ENCODE results near the gene GTPBP2.

GTPBP2 gene

GRCh38 chr6:43621078-43621835, 7.8 kb downstream of the GTPBP2 start:
- no peak for TF ChIP-seq CTCF (conservative IDR thresholded peaks at IDR 0.05; ENCODE audit: low read length)
- no peak for DNase-seq (ENCODE audit: low read depth)
- H3K4me3 ChIP-seq (ENCODE audit: low read length) = no peak overlapping the region

GRCh38 chr6:43616725-43617472, 12.2 kb downstream of the GTPBP2 start:
- H3K4me3 ChIP-seq (ENCODE audit: low read length) = no peak overlapping the region
- no peak for TF ChIP-seq CTCF (conservative IDR thresholded peaks at IDR 0.05; ENCODE audit: low read length)
- no peak for DNase-seq (ENCODE audit: low read depth)

- no peak for TF ChIP-seq CTCF (conservative IDR thresholded peaks at IDR 0.05; ENCODE audit: low read length)
- H3K4me3 ChIP-seq (ENCODE audit: low read length) = no peak overlapping the region
- DNase-seq (ENCODE audit: low read depth) = no peak
Observed at GRCh38 chr6:43614396-43614730, 14.7 kb downstream of the GTPBP2 start.

GRCh38 chr6:43613721-43614395, 15.2 kb downstream of the GTPBP2 start:
- no peak for DNase-seq (ENCODE audit: low read depth)
- no peak overlapping the region for H3K4me3 ChIP-seq (ENCODE audit: low read length)
- TF ChIP-seq CTCF (conservative IDR thresholded peaks at IDR 0.05; ENCODE audit: low read length) = no peak

DNA sequence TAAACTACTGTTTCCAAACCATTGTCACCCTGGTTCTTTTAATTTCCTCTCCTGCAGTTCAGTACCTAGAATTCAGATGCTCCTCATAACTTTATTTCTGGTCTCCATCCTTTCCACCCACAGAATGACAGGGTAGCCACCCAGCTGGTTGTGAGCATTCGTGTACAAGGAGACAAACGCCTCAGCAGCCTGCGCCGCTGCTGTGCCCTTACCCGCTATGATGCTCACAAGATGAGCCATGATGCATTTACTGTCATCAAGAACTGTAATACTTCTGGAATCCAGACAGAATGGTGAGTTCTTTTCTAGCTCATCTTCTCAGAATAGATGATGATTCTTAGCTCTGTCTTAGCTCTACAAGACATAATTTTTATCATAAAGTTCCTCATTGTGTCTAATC, 18.6 kb downstream of the GTPBP2 start:
- TF ChIP-seq CTCF (conservative IDR thresholded peaks at IDR 0.05; ENCODE audit: low read length) = no peak
- DNase-seq (ENCODE audit: low read depth) = no peak
- H3K4me3 ChIP-seq (ENCODE audit: low read length) = no peak overlapping the region

DNA sequence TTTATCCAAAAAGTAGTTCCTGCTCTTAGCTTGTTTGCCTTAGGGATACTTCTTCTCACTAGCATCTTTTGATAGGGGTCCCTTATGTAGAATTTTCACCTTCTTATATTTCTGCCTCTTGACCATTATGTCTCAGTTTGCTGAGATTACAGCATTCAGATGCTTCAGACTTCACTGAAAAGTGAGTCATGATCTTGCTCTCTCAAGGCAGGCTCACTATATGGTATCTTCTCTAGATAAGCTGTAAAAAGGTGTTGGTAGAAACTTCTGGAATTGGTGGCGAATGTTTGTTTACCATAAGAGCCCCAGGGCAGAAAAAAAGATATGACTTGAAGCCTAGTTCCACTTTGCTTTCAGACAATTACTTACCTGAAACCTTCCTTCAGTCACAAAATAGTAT, 19.7 kb downstream of the GTPBP2 start:
- no peak for TF ChIP-seq CTCF (conservative IDR thresholded peaks at IDR 0.05; ENCODE audit: low read length)

More for the DNA sequence above, 19.7 kb downstream of the GTPBP2 start:
- no peak for DNase-seq (ENCODE audit: low read depth)
- H3K4me3 ChIP-seq (ENCODE audit: low read length) = no peak overlapping the region

Data from AG10803 (cell line).